ENCODE results near the gene ARHGAP19. TPM values are rescaled to one million over a fixed set of nuclear protein-coding genes. Genes with fewer than 3 reads are reported as not detected.
A peak's percentile ranks its signal among the peaks of the same experiment; 100 is the strongest.

The ARHGAP19 gene
- total RNA-seq (2021) (11.2 and 11.5 TPM in 2 replicates), Bru-seq, nascent RNA (percentile 70 among the genes with signal in this experiment), BruChase-seq, experiment 1, labeled RNA remaining after a 2-hour chase (percentile 88 among the genes with signal in this experiment), BruChase-seq, experiment 2, labeled RNA remaining after a 6-hour chase (percentile 95 among the genes with signal in this experiment)
- long read RNA-seq, full-length matches to known transcripts: 13 of 16 reads
- long read RNA-seq, partial matches to known transcripts: 0 of 16 reads
- long read RNA-seq, other reads (novel, unspliced or antisense): 3 of 16 reads

GRCh38 chr10:97292097-97292861, at the start of gene ARHGAP19:
ARHGAP19 (minus strand) TSS chr10:97292637; CDS start chr10:97292627, 10 bp downstream.
- H3K4me1 ChIP-seq (replicated peaks; ENCODE audit: insufficient read depth): no peaks in the 10 kb centered on the region; the same call in 1 of the 2 replicates
- POLR2A ChIA-PET (ENCODE audit: unreplicated experiment): interaction anchor here (0.6 to 1.1 kb wide), 6 partner anchors 41 to 395 kb away, joined by 3 to 23 read pairs (median 4); no protein-coding TSS in a partner anchor
- TSS peak; percentile 77 for BruUV-seq (replicated peaks)
- TF ChIP-seq CTCF (conservative IDR thresholded peaks at IDR 0.05) (no peak; the same call in 1 of the 2 replicates), EZH2 (IDR thresholded peaks at IDR 0.05; ENCODE audit: low read depth) (no peak)
- H3K27me3 ChIP-seq (ENCODE audit: insufficient read depth, low read depth): no peaks in the 10 kb centered on the region
- H3K9me2 ChIP-seq (ENCODE audit: insufficient read depth): no peaks in the 10 kb centered on the region
- peak within 1 kb of the TSS; percentile 82 for H2AFZ ChIP-seq
- H3K4me3 ChIP-seq: peak within 1 kb of the TSS; percentile 61
- peak within 1 kb of the TSS; percentile 80 for H3K4me2 ChIP-seq
- intact Hi-C loops (cut with micrococcal nuclease; ENCODE audit: unreplicated experiment): loop anchor here (1.0 to 5.0 kb wide), 2 partner anchors 28 to 40 kb away; partner anchors contain the start of gene FRAT2
- H3K9me3 ChIP-seq (ENCODE audit: insufficient read depth, low read depth): no peaks in the 10 kb centered on the region
- 0 out of 2 replicates have a peak, but pooled peaks cover 10% of the 10 kb centered on the region for H3K79me2 ChIP-seq (ENCODE audit: low read depth)
- no peaks in the 10 kb centered on the region for H3K36me3 ChIP-seq (ENCODE audit: low read depth)
- CTCF ChIA-PET: interaction anchor here (1.0 to 1.5 kb wide), 2 partner anchors 13 to 41 kb away, joined by 4 to 15 read pairs; no protein-coding TSS in a partner anchor
- DNase-seq: peak; percentile 89 to 93
- peaks cover 11% of the 10 kb centered on the region for H3F3A ChIP-seq (ENCODE audit: insufficient read depth, low read depth)
- H4K20me1 ChIP-seq (ENCODE audit: insufficient read depth): no peaks in the 10 kb centered on the region
- H3K27ac ChIP-seq: peak within 1 kb of the TSS; percentile 54

GRCh38 chr10:97341416-97341815, 49.0 kb upstream of the ARHGAP19 start:
- ChIA-PET CTCF (no interaction called here), POLR2A (ENCODE audit: unreplicated experiment) (no interaction called here)
- H4K20me1 ChIP-seq (ENCODE audit: insufficient read depth): no peaks in the 10 kb centered on the region
- H3K79me2 ChIP-seq (ENCODE audit: low read depth): no peaks in the 10 kb centered on the region
- no peak overlapping the region for H3K4me2 ChIP-seq
- peaks cover 15% of the 10 kb centered on the region; the same call in 1 of the 2 replicates for H3F3A ChIP-seq (ENCODE audit: insufficient read depth, low read depth)
- TF ChIP-seq EZH2 (IDR thresholded peaks at IDR 0.05; ENCODE audit: low read depth): no peak
- TF ChIP-seq CTCF (conservative IDR thresholded peaks at IDR 0.05): no peak
- no peaks in the 10 kb centered on the region for H3K9me2 ChIP-seq (ENCODE audit: insufficient read depth)
- H3K27ac ChIP-seq: no peak overlapping the region
- no TSS peak for BruUV-seq (replicated peaks)
- intact Hi-C loops (cut with micrococcal nuclease; ENCODE audit: unreplicated experiment): no loop called here
- H3K4me1 ChIP-seq (replicated peaks; ENCODE audit: insufficient read depth): peaks cover 18% of the 10 kb centered on the region
- H3K9me3 ChIP-seq (ENCODE audit: insufficient read depth, low read depth): no peaks in the 10 kb centered on the region
- no peak for DNase-seq
- H3K27me3 ChIP-seq (ENCODE audit: insufficient read depth, low read depth): no peaks in the 10 kb centered on the region
- H2AFZ ChIP-seq: no peak overlapping the region
- H3K36me3 ChIP-seq (ENCODE audit: low read depth): no peaks in the 10 kb centered on the region
- H3K4me3 ChIP-seq: no peak overlapping the region

- POLR2A ChIA-PET (ENCODE audit: unreplicated experiment): no interaction called here
Measured at GRCh38 chr10:97338041-97338440, 45.6 kb upstream of the ARHGAP19 start.

More at GRCh38 chr10:97338041-97338440, 45.6 kb upstream of the ARHGAP19 start:
- no peak for TF ChIP-seq CTCF (conservative IDR thresholded peaks at IDR 0.05)
- TF ChIP-seq EZH2 (IDR thresholded peaks at IDR 0.05; ENCODE audit: low read depth): no peak
- DNase-seq: no peak
- Histone ChIP-seq H3K27me3 (ENCODE audit: insufficient read depth, low read depth) (no peaks in the 10 kb centered on the region), H3K9me3 (ENCODE audit: insufficient read depth, low read depth) (no peaks in the 10 kb centered on the region), H3K79me2 (ENCODE audit: low read depth) (peaks cover 8% of the 10 kb centered on the region), H3F3A (ENCODE audit: insufficient read depth, low read depth) (peaks cover 20% of the 10 kb centered on the region; the same call in 1 of the 2 replicates), H3K4me2 (peak overlapping the region; percentile 70), H3K9me2 (ENCODE audit: insufficient read depth) (no peaks in the 10 kb centered on the region), H3K4me1 (replicated peaks; ENCODE audit: insufficient read depth) (peaks cover 24% of the 10 kb centered on the region), H3K4me3 (no peak overlapping the region), H3K36me3 (ENCODE audit: low read depth) (no peaks in the 10 kb centered on the region), H3K27ac (no peak overlapping the region), H4K20me1 (ENCODE audit: insufficient read depth) (no peaks in the 10 kb centered on the region), H2AFZ (no peak overlapping the region)
- no TSS peak for BruUV-seq (replicated peaks)
- CTCF ChIA-PET: no interaction called here
- intact Hi-C loops (cut with micrococcal nuclease; ENCODE audit: unreplicated experiment): no loop called here
